HG02943 (cell line): Measurements from ENCODE around the gene NEDD8.

ENCODE experiments used
- ATAC-seq: cut with Tn5 transposase; IDR thresholded peaks from one replicate; pipeline ENCODE4 v1.9.1; 2021; ENCODE audit warnings: mild to moderate bottlenecking, low read depth, moderate library complexity; ENCODE audit not compliant: unreplicated experiment

The NEDD8 gene

DNA sequence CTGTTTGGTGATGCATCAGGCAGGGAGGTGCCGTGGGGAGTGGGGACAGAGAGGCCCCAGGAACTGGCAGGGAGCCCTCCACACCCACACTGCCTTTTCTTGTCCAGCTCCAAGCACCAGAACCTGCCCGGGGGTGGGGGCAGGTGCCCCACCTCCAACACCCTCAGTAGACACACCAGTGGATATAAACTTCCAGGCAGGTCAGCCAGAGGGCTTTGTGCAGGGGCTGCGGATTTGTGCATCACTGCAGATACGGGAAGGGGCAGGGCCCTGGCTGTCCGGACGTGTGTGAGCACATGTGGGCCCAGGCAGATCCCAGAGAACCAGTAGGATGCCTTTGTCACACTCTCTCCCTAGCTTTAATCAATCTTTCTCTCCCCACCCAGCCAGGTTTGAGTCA lies 32.1 kb upstream of the NEDD8 start:
- ATAC-seq: no peak

DNA sequence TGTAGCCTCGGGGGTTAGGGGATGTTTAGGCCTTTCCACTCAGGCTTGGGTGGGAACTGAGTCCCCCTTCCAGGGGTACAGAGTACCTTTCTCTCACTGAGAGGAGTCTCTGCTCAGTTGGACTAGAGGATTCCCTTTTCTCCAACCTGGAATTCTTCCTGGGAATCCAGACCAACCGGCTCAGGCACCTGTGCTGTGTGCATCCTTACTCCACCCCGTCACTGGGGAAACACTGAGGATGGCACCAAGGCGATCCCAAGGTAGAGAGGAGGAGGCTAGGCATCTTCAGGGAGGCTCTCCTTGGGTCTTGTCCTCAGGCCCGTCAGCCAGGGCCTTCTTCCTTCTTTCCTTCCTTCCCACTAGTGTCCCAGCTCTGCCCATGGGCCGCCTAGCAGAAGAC lies 31.7 kb upstream of the NEDD8 start:
- no peak for ATAC-seq

DNA sequence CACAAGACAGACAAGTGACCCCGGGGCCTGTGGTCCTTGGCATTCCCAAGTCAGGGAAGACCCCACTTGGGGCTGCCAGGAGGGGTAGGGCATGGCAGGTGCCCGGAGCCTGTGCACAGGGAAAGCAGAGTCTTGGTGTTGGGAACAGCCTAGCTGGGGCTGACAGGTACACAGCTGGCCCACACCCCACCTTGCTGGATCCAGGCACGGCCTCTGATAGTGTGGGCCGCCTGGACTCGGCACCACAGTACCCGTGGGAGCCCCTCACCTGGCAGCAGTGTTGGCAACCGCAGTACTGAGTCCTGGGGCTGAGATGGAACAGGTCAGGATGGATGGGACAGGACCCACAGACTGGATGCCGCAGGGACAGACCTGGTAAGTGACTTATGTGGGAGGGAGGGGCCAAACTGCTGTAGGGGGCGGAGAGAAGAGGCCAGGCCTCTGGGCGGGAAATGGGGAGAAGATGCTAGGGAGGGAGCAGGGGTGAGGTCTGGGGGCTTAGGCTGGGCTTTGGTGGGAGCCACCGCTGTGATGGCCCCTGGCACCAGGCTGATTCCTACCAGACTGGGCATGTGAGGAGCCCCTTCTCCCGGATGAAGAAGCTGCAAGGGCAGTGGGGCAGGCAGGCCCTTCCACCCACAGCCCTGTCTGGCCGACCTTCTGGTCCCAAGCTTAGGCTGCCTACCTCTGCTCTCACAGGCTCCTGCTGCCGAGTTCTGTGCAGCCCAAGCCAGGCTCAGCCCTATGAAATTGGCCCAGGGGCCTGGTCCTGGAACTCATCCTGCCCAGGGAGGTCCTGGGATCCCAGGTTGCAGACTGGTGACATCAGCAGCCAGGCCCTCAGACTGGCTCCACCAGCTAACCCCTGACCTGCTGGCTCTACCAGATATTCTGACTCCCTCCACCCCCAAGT lies 30.9 kb upstream of the NEDD8 start, which contains the start of gene TGM1:
TGM1 (minus strand) TSS at position 357 of the 913 bp plus-strand sequence. CDS start 825 bp downstream, outside the sequence.
- no peak for ATAC-seq

DNA sequence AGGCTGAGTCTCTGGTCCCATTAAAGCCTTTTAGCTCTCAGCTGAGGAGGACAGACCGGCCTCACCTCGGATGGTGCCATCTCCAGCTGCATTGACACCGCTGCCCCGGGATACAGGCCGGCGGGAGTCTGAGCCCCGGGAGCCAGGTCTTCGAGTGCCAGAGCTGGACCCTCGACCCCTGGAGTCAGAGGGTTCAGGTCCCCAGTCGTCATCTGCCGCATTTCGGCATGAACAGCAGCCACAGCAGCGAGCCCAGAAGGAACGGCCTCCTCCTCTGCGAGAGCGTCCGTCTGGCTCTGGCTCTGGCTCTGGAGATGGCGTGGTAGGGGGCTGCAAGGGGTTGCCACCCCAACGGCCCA lies 29.8 kb upstream of the NEDD8 start:
- ATAC-seq: no peak

DNA sequence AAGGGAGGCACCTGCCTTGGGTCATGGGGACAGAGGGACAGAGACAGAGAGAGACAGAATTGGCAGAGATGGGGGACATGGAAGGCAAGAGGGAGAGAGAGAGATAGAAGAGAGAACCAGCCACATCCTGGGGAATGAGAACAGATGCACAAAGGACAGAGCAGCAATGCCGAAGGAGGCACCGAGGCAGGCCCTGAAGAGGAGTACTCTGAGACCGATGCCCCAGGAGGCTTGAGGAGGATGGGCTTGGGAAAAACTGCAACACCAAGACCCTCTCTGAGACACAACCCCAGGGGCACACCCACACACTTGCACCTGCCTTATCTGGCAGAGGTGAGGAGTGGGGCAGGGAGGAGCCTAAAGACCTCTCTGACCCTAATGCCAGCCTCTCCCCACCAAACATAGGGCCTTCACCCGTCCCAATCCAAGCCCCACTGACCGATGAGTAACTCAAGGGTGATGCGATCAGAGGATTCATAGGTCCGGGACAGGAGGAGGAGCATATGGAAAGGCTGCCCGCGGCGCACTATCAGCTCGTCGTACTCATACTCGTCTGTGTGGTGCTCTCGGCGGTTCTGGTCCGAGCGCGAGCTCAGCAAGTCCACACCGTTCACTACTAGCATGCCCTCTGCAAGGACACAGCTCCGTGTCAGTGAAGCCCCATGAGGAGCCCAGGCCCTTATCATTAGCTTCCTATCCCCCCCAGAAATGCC lies 29.2 kb upstream of the NEDD8 start:
- no peak for ATAC-seq

DNA sequence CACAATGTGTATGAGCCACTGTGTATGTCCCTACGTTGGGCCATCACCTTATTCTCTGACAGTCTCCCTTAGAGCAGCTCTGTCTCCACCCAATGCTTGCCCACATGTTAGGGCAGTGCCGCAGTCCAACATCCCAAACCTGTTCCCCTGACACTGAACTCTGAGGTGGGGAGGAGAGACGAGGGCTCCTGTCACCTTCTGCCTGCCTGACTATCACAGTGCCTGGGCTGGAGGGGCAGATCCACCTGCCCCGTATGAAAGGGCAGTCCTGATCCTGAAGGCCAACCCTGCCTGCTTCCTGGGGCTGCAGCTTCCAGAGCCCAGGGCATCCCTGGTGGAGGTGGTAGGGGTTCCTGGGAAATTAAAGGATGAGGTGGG lies 28.6 kb upstream of the NEDD8 start:
- no peak for ATAC-seq

DNA sequence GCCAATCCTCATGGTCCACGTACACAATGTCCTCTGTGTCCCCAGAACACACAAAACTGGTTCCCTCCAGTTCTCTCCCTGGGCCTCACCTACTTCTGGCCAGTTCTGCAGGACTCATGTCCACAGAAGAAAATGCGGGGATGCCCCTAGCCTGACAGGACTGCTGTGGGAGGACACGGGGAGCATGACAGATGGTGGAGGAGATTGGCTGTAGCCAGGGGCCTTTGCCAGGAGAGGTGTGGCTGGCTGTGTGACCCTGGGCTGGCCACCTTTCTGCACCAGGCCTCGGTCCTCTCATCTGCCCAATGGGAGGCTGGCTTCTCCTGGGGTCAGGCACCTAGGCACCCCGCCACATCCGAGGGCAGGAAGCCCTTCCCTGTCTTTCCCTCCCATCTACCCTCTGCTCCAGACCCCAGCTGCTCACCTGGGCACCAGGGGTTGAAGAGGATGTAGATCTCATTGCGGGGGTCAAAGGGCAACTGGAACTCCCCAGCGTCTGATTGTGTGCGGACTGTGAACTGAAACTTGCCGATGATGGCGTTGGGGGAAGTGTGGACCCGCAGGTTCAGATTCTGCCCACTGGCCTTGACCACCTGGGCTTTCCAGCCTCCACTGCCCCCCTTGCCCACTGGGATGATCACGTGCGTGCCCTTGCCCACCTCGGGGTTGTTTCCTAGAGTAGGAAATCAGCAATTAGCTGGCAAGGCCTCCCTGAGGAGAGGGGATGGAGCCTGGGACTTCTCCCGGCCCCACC lies 28.0 kb upstream of the NEDD8 start:
- ATAC-seq: no peak

DNA sequence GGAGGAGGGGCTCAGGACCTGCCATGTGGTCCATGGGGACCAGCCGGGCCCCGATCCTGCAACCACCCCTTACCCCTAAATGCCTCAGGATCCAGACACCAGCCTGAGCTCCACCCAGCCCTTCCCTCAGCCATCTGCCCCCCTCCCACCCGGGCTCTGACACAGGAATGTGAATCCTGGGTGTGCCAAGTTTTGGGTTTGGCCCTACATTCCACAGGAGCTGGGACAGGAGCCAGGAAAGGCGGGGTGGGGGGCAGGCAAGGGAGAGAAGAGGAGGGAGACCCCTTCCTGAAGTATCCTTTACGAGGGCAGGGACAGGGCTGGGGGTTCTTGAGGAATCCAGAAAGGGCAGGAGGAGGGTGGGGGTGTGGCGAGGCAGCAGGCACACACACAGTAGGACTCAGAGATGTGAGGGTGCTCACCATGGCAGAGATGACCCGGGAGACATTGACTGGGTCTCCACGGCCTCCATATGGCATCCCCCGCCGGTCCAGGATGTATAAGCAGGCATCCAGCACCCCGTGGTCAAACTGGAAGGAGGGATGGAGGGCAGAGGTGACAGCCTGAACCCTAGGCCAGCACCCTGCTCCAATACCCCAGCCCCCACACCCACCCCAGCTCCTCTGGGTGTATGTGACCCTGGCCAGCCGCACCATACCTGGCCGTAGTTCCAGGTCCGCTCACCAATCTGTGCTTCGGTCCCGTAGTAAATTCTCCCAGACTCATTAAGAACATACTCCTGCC lies 27.3 kb upstream of the NEDD8 start:
- no peak for ATAC-seq

DNA sequence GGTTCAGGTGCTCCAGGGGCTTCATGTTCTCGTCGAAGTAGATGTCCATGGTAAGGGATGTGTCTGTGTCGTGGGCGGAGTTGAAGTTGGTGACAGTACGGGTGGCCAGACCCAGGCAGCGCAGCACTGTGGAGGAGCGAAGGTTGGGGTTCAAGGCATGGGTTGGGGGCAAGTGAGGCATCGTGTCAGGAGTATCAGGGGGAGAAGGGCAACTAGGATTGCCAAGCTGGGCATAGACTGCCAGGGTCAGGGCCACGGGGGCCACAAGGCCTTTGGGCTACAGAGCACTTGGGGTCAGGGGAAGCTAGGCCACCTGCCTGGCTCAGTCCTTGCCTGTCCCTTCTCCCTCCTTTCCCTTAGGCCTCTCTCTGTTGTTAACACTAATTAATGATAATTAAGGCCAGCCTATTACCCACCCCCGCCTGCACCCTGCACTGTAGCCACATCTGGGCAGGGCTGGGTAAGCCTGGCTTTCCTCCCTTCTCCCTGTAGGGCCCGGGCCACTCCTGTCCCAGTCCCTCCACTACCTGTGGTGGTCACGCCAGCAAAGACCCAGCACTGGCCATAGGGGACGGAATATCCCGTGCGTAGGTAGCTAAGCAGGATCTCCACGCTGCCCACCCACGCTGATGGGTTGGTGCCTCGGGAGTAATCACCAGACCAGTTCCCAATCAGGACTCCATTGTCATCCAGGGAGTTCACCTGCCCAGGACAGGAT lies 26.5 kb upstream of the NEDD8 start:
- no peak for ATAC-seq

DNA sequence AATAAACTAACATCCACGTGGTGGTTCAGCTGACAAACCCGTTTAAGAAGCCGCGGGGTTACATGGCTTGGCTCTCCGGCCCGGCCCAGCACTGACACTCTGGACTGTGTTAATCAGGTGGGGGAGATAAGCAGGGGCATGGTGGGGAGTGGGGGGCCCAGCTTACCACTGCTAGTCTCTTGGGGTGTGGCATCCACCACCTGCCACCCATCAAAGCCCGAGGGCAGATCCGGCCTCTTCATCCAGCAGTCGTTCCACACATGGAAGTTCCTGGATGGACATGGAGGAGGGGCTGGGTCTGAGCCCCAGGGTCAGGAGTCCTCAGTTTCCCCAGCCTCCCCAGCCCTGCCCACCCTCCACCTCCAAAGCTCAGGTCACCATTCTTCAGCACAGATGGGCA lies 26.0 kb upstream of the NEDD8 start:
- no peak for ATAC-seq

DNA sequence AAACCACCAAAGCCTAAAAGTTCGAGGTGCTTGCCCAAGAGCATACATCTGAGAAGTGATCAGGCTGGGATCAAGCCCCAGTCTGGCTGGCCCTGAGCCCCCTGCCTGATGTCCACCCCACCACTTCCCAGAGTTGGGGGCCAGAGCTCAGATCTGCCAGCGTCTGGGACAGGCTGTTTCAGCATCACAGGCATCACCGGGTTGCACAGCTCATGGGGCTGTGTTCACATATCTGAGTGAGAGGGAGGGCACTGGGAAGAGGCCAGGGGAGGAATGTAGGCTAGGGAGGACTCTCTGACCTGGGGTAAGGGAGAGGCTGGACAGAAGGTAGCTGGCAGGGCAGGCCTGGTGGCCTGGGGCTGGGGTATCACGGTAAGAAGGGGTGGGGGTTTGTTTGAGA lies 24.8 kb upstream of the NEDD8 start:
- no peak for ATAC-seq

DNA sequence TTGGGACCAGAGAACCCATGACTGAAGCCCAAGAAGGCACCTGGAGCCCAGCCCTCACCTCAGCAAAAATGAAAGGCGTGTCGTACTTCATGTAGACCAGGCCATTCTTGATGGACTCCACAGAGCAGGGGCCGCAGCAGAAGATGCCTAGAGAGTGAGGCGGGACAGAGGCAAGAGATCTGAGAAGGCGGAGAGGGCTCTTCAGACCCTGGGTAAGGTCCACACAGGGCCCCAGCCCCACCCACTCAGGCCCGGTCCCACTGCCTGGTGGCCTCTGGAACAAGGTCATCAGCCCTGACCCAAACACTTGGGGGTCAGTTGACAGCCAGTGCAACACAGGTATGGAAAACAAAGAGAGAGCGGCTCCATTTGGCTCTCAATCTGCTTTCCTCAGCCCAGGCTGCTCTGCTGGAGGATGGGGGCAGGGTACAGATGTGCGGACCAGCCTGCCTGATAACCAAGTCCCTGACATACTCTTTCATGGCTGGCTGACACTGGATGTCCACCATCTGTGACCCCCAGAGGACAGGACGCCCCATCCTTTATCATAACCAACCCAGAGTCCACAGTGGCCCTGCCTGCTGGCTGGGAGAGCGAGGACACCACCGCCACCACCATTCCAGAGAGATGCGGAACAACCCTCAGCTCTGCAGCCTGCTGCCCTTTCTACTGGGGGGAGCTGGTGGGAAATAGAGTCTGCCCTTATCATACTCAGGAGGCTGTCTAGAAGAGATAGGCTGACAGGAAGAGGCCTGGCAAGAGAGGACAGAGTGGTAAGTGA lies 24.0 kb upstream of the NEDD8 start:
- ATAC-seq: no peak

DNA sequence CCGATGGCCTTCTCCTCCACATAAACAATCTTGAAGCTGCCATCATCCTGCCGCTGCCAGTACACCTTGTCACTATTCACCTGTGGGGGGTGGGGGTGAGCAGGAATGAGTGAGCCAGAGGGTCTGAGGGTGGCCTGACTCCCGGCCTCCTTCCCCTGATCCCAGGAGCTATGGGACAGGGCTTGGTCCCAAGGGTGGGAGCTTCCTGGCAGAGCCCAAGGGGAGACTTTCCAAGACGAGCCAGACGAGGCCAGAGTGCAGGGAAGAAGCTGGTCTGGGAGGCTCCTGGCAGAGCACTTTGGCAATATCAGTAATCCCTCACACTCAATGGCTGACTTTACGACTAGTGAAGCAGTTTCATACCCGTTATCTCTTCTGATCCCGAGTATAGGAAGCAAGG lies 23.3 kb upstream of the NEDD8 start:
- no peak for ATAC-seq

DNA sequence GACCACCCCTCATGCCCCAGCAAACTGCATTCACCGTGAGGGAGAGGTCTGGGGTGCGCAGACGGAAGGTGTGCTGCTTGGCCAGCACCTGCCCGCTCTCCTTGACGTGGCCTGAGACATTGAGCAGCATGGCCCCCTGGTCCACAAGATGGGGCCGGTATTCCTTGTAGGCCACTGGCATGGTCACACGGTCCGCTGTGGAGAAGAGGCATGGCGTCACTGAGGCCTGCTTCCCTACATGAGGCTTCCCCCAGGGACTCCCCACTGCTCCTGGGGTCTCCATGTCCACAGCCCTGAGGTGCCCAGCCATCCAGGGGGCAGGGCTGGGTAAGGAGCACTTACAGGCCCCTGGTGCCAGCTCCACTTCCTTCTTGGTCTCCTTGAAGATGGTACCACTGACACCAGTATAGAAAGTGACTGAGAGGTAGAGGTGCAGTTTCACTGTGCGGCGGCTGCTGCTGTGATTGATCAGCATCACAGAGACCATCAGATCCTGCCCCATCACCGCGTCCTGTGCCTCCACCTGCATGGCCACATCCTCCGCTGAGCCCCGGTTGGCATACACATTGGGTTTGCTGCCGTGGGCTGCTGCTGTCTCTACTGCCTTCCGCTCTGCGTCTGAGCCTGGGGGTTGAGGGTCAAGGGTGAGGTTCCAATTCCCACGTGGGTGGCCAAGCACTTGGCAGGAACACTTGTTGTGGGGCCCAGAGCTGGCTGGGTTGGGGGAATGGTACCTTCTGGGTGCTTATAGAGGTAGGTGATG lies 22.6 kb upstream of the NEDD8 start:
- ATAC-seq: no peak

DNA sequence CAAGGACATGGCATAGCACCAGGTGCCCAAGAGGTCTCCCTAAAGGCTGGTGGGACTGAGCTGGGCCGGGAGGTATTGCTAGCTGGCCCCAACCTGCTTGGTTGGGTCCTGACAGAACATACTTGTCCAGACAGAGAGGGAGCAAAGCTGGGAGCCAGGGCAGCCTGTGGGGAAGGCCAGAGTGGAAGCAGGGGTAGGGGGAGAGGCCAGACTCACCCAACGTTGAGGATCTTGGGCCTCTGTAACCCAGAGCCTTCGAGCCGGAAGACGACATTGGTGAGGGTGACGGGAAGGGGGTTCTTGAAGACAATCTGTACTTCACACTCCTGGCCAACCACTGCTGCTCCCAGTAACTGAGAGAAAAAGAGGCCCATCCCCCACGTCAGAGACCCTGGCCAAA lies 21.8 kb upstream of the NEDD8 start:
- ATAC-seq: no peak

DNA sequence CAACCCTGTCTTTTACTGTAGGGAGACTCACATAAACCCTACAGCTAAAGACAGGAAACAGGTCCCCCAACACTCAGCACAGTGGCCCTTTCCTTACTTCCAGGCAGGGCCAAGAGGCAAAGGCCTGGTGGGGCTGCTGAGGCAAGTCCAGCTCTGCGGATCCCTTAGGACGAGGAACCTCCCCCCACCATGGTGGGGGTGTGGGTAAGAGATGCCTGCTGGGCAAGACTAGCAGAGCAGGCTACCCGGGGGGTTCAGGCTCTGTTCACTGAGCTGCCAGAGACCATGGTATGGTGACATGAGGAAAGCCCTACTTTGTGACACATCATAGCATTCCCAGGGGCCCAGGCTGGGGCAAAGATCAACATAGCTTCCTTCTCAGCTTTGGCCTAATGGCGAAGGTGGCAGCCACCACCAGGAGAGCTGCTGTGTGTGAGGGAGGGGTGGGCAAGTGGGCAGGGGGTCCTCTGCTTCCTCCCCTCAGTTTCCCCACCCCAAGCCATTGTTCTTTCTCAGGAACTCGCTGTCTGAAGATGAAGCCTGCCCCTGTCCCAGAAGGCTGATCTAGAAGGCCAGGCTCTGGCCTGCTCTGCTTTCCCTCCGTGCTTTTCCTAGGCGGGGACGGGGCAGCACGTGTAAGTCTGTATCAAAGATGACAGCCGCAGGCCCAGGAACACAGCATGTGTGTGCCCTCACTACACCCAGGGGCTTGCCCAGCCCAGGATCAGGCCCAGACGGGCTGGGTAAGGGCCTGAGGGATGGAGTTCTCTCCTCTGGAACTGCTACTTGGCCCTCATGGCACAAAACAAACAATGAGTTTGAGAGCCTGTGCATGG lies 20.3 kb upstream of the NEDD8 start:
- no peak for ATAC-seq

DNA sequence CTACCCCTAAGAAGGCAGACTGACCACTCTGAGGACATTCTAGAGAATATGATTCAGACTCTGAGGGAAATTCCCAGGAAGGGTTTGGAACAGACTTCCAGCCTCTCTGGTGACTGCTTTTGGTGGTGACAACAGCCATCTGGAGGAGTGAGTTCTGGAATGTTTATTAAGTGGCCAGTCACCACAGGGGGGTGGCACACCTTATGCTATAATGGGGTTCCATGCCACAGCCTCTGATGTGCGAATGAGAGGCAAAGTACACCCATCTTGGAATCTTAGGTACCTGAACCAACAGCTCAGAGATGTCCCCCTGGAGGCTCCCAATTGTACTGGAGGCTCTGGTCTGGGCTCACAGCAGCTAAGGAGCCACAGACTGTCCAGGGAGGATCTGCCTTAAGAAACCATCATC lies 19.7 kb upstream of the NEDD8 start:
- no peak for ATAC-seq

DNA sequence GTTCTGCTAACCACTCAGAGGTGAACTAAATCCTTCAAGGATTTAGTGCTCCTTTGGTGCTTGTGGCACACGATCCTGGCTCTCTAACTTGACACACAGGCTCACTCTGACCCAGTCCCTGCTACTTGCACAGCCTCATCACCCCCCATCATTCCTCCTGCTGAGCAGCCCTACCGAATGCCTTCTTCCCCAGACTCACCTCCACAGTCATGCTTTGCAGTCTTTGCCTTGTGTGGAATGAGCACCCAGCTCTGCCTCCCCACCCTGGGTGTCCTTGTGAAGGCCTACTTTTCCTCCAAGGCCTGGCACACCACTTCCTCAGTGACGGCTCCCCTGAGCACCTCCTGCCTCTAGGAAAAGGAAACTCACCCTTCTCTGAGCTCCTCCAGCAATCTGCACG lies 18.2 kb upstream of the NEDD8 start:
- ATAC-seq: no peak
